Uterus (tissue), 4 donors: ENCODE measurements around the gene C11orf97. TPM values are rescaled to one million over a fixed set of nuclear protein-coding genes. Genes with fewer than 3 reads are reported as not detected.

Experiments used
- DNase-seq, 2 donors: peaks; one replicate each; pipeline ENCODE4 v3.0.0-alpha.2; 2019 to 2020
- H3K27ac ChIP-seq, 2 donors: fragments of 200-600 bp; sonication (generic); 1 replicate in 1 of 2; 2 replicates in 1 of 2; pipeline ENCODE4 v1.5.1; 2016 to 2018
- H3K27me3 ChIP-seq, 2 donors: fragments of 200-600 bp; sonication (generic); one replicate each; pipeline ENCODE4 v1.5.1; 2018 to 2019; ENCODE audit warnings: control low read depth in 1 of 2
- H3K36me3 ChIP-seq, 2 donors: fragments of 200-600 bp; sonication (generic); one replicate each; pipeline ENCODE4 v1.5.1; 2019; ENCODE audit warnings: control low read depth in 1 of 2
- H3K4me1 ChIP-seq, 2 donors: fragments of 200-600 bp; sonication (generic); one replicate each; pipeline ENCODE4 v1.5.1; 2018 to 2019; ENCODE audit warnings: control low read depth in 1 of 2
- H3K4me3 ChIP-seq, 2 donors: fragments of 200-600 bp; sonication (generic); 1 replicate in 1 of 2; 2 replicates in 1 of 2; pipeline ENCODE4 v1.5.1; 2018 to 2019; ENCODE audit warnings: mild to moderate bottlenecking in 1 of 2
- H3K9me3 ChIP-seq, 2 donors: fragments of 200-600 bp; sonication (generic); one replicate each; pipeline ENCODE4 v1.5.1; 2019; ENCODE audit warnings: control low read depth in 1 of 2
- CTCF ChIP-seq, 4 experiments: fragments of 200-600 bp in 2 of 4; fragments of 450-650 bp in 2 of 4; sonication (generic) in 2 of 4; IDR thresholded peaks; one replicate each; pipeline ENCODE4 v1.5.1; 2016 to 2019; ENCODE audit warnings: antibody characterized with exemption in 4 of 4, mild to moderate bottlenecking in 2 of 4, moderate library complexity in 1 of 4
- POLR2A ChIP-seq, 2 donors: fragments of 450-650 bp; IDR thresholded peaks; one replicate each; pipeline ENCODE4 v1.6.1; 2016; ENCODE audit warnings: antibody characterized with exemption in 2 of 2, mild to moderate bottlenecking in 1 of 2, moderate library complexity in 1 of 2
- intact Hi-C: fragments of 100-400 bp; cut with DNase I; formaldehyde crosslinking; loops from one replicate; pipeline ENCODE4 v1.15.1; 2023; ENCODE audit warnings: low total_unique reads
- total RNA-seq, 4 donors: library from RNA; depleted of rRNA in 3 of 4; stranded (reverse); fragments of >200 nt in 3 of 4; gene quantifications; one replicate each; pipeline versions ENCODE4 v1.1.0 to v1.2.4, GENCODE V29; 2014 to 2023
- donor health status: DM: yes; HTN: yes; CAD: no.

The C11orf97 gene
- total RNA-seq, 4 donors from 2014 or later, result not detected

GRCh38 chr11:94539420-94539819 lies 27.2 kb downstream of the C11orf97 start:
- Histone ChIP-seq H3K27me3 (no peaks in the 10 kb centered on the region), H3K4me1 (peaks cover 0 to 5% of the 10 kb centered on the region in 2 donors), H3K9me3 (no peaks in the 10 kb centered on the region)

GRCh38 chr11:94543695-94544645 lies 31.7 kb downstream of the C11orf97 start, which contains the start of gene FUT4:
Gene FUT4, plus strand, starts transcription at chr11:94543921. Its CDS starts 213 bp downstream, at chr11:94544134.
- H3K27me3 ChIP-seq, result no peaks in the 10 kb centered on the region
- H3K4me3 ChIP-seq, result peak within 1 kb of the TSS; percentile 57 to 69
- peak within 1 kb of the TSS; percentile 97 for H3K27ac ChIP-seq
- intact Hi-C loops, result no loop called here
- TF ChIP-seq CTCF (IDR thresholded peaks at IDR 0.05) (peak in 1 of 4 experiments; percentile 2), POLR2A (IDR thresholded peaks at IDR 0.05) (peak; percentile 41 to 64)
- H3K4me1 ChIP-seq, result peaks cover 5 to 15% of the 10 kb centered on the region in 2 donors
- H3K9me3 ChIP-seq, result no peaks in the 10 kb centered on the region
- DNase-seq, result peak; percentile 82 to 84
- no peaks in the 10 kb centered on the region for H3K36me3 ChIP-seq

More at GRCh38 chr11:94539420-94539819, 27.2 kb downstream of the C11orf97 start:
- Histone ChIP-seq H3K36me3 (no peaks in the 10 kb centered on the region), H3K4me3 (no peak overlapping the region), H3K27ac (no peak overlapping the region)
- no peak for DNase-seq
- TF ChIP-seq POLR2A (IDR thresholded peaks at IDR 0.05) (no peak), CTCF (IDR thresholded peaks at IDR 0.05) (no peak)
- intact Hi-C loops, result no loop called here

- Histone ChIP-seq H3K9me3 (no peaks in the 10 kb centered on the region), H3K4me3 (peak overlapping the region; percentile 57 to 69), H3K27me3 (no peaks in the 10 kb centered on the region), H3K36me3 (no peaks in the 10 kb centered on the region), H3K4me1 (peaks cover 5 to 15% of the 10 kb centered on the region in 2 donors), H3K27ac (peak overlapping the region; percentile 97)
- DNase-seq, result no peak
- intact Hi-C loops, result no loop called here
- TF ChIP-seq POLR2A (IDR thresholded peaks at IDR 0.05) (no peak), CTCF (IDR thresholded peaks at IDR 0.05) (no peak)
Measured at GRCh38 chr11:94544646-94545263, 32.5 kb downstream of the C11orf97 start.

- DNase-seq, result no peak
- TF ChIP-seq CTCF (IDR thresholded peaks at IDR 0.05) (no peak), POLR2A (IDR thresholded peaks at IDR 0.05) (no peak)
- peak overlapping the region in 1 of 2 donors; percentile 97 for H3K27ac ChIP-seq
- H3K4me1 ChIP-seq, result peaks cover 5 to 15% of the 10 kb centered on the region in 2 donors
- H3K36me3 ChIP-seq, result no peaks in the 10 kb centered on the region
- H3K27me3 ChIP-seq, result no peaks in the 10 kb centered on the region
- intact Hi-C loops, result no loop called here
- peak overlapping the region; percentile 57 to 69 for H3K4me3 ChIP-seq
- no peaks in the 10 kb centered on the region for H3K9me3 ChIP-seq
Measured at GRCh38 chr11:94545264-94546161, 33.3 kb downstream of the C11orf97 start.
